Fibroblast of peridontal ligament (primary cell): Measurements from ENCODE around the gene MLLT6.
A peak's percentile ranks its signal among the peaks of the same experiment; 100 is the strongest.

ENCODE experiments used
- DNase-seq: peaks from one replicate; pipeline ENCODE4 v3.0.0-alpha.2; 2010; ENCODE audit errors: extremely low read depth

The MLLT6 gene

GRCh38 chr17:38727736-38728135, 22.7 kb downstream of the MLLT6 start:
- no peak for DNase-seq

GRCh38 chr17:38728290-38728831, 23.3 kb downstream of the MLLT6 start:
- no peak for DNase-seq

GRCh38 chr17:38729368-38729885, 24.4 kb downstream of the MLLT6 start:
- no peak for DNase-seq

- DNase-seq = peak; percentile 69
Observed at GRCh38 chr17:38729886-38730525, 24.9 kb downstream of the MLLT6 start, which contains the start of gene CISD3. TSS of gene CISD3 (plus strand) at chr17:38730341. CDS start at chr17:38730359, 18 bp downstream.

- DNase-seq = no peak
Observed at GRCh38 chr17:38730526-38731379, 25.7 kb downstream of the MLLT6 start.

- no peak for DNase-seq
Observed at GRCh38 chr17:38731526-38732294, 26.6 kb downstream of the MLLT6 start.

GRCh38 chr17:38732376-38733281, 27.6 kb downstream of the MLLT6 start:
- no peak for DNase-seq

- DNase-seq = no peak
Observed at GRCh38 chr17:38733282-38733981, 28.4 kb downstream of the MLLT6 start.

GRCh38 chr17:38733982-38734973, 29.2 kb downstream of the MLLT6 start:
- no peak for DNase-seq

GRCh38 chr17:38735161-38735997, 30.3 kb downstream of the MLLT6 start:
- peak; percentile 28 for DNase-seq

- DNase-seq = no peak
Observed at GRCh38 chr17:38738007-38738662, 33.1 kb downstream of the MLLT6 start.

- DNase-seq = no peak
Observed at GRCh38 chr17:38738686-38739085, 33.6 kb downstream of the MLLT6 start.

- no peak for DNase-seq
Observed at GRCh38 chr17:38739305-38739704, 34.2 kb downstream of the MLLT6 start.

- no peak for DNase-seq
Observed at GRCh38 chr17:38740044-38740443, 35.0 kb downstream of the MLLT6 start.

GRCh38 chr17:38740806-38741205, 35.7 kb downstream of the MLLT6 start:
- no peak for DNase-seq

- no peak for DNase-seq
Observed at GRCh38 chr17:38741461-38741860, 36.4 kb downstream of the MLLT6 start.

- DNase-seq = no peak
Observed at GRCh38 chr17:38741921-38742410, 36.9 kb downstream of the MLLT6 start.
